ENCODE results near the gene COBL.

DNA sequence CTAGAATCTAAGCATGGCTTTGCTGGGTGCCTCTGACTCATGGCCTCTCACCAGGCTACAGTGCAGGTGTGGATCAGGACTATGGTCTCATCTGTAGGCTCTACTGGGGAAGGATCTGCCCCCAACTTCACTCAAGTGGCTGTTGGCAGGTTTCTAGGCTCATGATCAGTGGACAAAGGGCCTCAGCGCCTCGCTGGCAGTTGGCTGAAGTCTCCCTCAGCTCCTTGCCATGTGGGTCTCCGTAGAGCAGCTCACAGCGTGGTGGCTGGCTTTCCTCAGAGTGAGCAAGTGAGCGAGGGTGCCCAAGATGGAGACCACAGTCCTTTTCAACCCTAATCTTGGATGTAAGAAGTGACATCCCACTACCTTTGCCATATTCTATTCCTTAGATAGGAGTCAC is 238.0 kb downstream of the COBL start:
- TF ChIP-seq CTCF (optimal IDR thresholded peaks at IDR 0.05 in 1 of 3, IDR thresholded peaks at IDR 0.05 in 1 of 3, conservative IDR thresholded peaks at IDR 0.05 in 1 of 3; ENCODE audit: extremely low read depth in 1 of 3, insufficient read depth in 2 of 3, low read length in 3 of 3) (no peak), EZH2 (IDR thresholded peaks at IDR 0.05; ENCODE audit: low read length) (no peak)
